PC-3 (cell line): ENCODE measurements around the gene TPM4. TPM values are rescaled to one million over a fixed set of nuclear protein-coding genes. Genes with fewer than 3 reads are reported as not detected.

ENCODE experiments used
- ATAC-seq: fragments of 200-7000 bp; cut with Tn5 transposase; 2 replicates; pipeline ENCODE4 v1.9.1; 2020; ENCODE audit warnings: mild to moderate bottlenecking, moderate library complexity
- BruUV-seq: library from RNA; stranded (reverse); fragments of 400-500 nt; replicated peaks from 2 replicates; lab custom pipeline; 2021; lab: Mats Ljungman, UMichigan
- CTCF ChIA-PET: fragments of 300-600 bp; sonication (Branson Sonifier 250); formaldehyde crosslinking; loops from one replicate; lab custom pipeline; 2022; ENCODE audit warnings: antibody characterized with exemption; lab: Charles Lee
- POLR2A ChIA-PET: fragments of 300-600 bp; sonication (Branson Sonifier 250); formaldehyde crosslinking; loops from one replicate; lab custom pipeline; 2022; ENCODE audit warnings: antibody characterized with exemption; ENCODE audit not compliant: unreplicated experiment; lab: Charles Lee
- DNase-seq: peaks from one replicate; pipeline ENCODE4 v3.0.0-alpha.2; 2015
- H2AFZ ChIP-seq: fragments of 300-600 bp; sonication (generic); 2 replicates; pipeline ENCODE4 v1.6.0; 2016; ENCODE audit warnings: antibody characterized with exemption, low read length
- H3F3A ChIP-seq: fragments of 300-600 bp; sonication (generic); one replicate; pipeline ENCODE4 v1.6.0; 2017; ENCODE audit warnings: antibody characterized with exemption, low read length, control low read depth, mild to moderate bottlenecking; ENCODE audit not compliant: unreplicated experiment
- H3K27ac ChIP-seq: fragments of 300-600 bp; sonication (generic); 2 replicates; pipeline ENCODE4 v1.5.1; 2016; ENCODE audit warnings: mild to moderate bottlenecking, low read length
- H3K27me3 ChIP-seq: fragments of 300-600 bp; sonication (generic); 2 replicates; pipeline ENCODE4 v1.6.1; 2016; ENCODE audit warnings: low read length, mixed read lengths
- H3K36me3 ChIP-seq: fragments of 300-600 bp; sonication (generic); 2 replicates; pipeline ENCODE4 v1.6.1; 2016; ENCODE audit warnings: low read depth, mixed run types, low read length, mixed read lengths
- H3K4me1 ChIP-seq: fragments of 300-600 bp; sonication (generic); 2 replicates; pipeline ENCODE4 v1.5.1; 2016; ENCODE audit warnings: low read length; ENCODE audit not compliant: insufficient read depth
- H3K4me2 ChIP-seq: fragments of 300-600 bp; sonication (generic); 2 replicates; pipeline ENCODE4 v1.6.0; 2016; ENCODE audit warnings: low read length
- H3K4me3 ChIP-seq: fragments of 300-600 bp; sonication (generic); 2 replicates; pipeline ENCODE4 v1.5.1; 2016; ENCODE audit warnings: mild to moderate bottlenecking, low read length, mixed read lengths
- H3K79me2 ChIP-seq: fragments of 300-600 bp; sonication (generic); 2 replicates; pipeline ENCODE4 v1.6.1; 2017; ENCODE audit warnings: low read length, mixed read lengths
- H3K9ac ChIP-seq: fragments of 300-600 bp; sonication (generic); 2 replicates; pipeline ENCODE4 v1.6.0; 2016; ENCODE audit warnings: mild to moderate bottlenecking, low read length
- H3K9me2 ChIP-seq: fragments of 300-600 bp; sonication (generic); replicated peaks from 2 replicates; pipeline ENCODE4 v1.6.1; 2016; ENCODE audit warnings: mixed run types, low read length, mixed read lengths
- H3K9me3 ChIP-seq: fragments of 300-600 bp; sonication (generic); 2 replicates; pipeline ENCODE4 v1.6.1; 2016; ENCODE audit warnings: low read length, mixed read lengths
- H4K20me1 ChIP-seq: fragments of 300-600 bp; sonication (generic); 2 replicates; pipeline ENCODE4 v1.6.1; 2016; ENCODE audit warnings: low read length, mixed read lengths
- EZH2 ChIP-seq: fragments of 300-600 bp; sonication (generic); IDR thresholded peaks from one replicate; pipeline ENCODE4 v1.6.1; 2017; ENCODE audit warnings: antibody characterized with exemption, mild to moderate bottlenecking, low read length; ENCODE audit not compliant: unreplicated experiment
- EZH2phosphoT487 ChIP-seq: fragments of 300-600 bp; sonication (generic); IDR thresholded peaks from 2 replicates; pipeline ENCODE4 v1.6.1; 2018; ENCODE audit warnings: mild to moderate bottlenecking, antibody characterized with exemption, low read length, borderline replicate concordance
- intact Hi-C: fragments of 100-400 bp; cut with micrococcal nuclease; formaldehyde crosslinking; loops from 2 replicates; pipeline ENCODE4 v1.9.0; 2023
- total RNA-seq: library from RNA; depleted of rRNA; stranded (reverse); fragments of >200 nt; gene quantifications from 2 replicates; pipeline ENCODE4 v1.2.3, GENCODE V29; 2014
- TF ChIP-seq, protein P1 (sequence below): fragments of 300-600 bp; sonication (generic); conservative IDR thresholded peaks from 2 replicates; pipeline ENCODE4 v1.5.1; 2017; ENCODE audit warnings: antibody characterized with exemption, low read depth, mild to moderate bottlenecking, low read length

The TPM4 gene
- total RNA-seq, 1 experiment from 2014 or later: 135 TPM

DNA sequence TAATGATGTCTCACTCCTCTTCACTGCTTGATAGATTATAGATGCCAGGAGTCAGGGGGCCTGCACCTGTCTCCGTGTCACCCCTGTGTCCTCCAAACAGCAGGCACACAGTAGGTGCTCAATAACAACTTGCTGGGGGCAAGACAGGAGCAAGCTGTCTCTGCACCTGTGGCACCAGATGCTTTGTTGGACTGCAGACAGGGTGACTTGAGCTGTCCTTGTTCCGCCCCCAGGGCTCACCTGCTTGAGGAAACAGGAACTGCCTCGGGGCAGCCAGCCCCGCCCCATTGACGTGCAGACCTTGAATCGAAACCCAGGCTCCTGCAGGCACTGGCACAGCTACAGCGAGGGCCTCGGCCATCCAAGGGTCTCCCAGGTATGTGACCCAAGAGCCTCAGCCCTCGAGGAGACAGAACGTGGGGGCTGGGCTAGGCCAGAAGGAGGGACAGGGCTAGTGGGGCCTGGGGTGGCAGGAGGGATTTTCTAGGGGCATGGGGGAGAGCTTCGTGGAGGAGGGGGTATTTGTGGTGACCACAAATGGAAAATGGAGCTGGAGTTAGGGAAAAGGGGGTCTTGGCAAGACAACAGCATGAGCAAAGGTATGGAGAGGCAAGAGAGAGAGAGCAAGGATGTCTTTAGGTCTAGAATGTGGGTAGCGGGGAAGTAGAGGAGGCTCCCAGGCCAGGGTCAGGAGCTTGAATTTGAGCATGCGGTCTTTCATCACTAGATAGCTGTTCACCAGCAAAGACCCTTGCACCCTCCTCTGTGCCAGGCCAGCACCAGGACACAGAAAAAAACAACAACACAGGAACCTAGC lies 67.3 kb downstream of the TPM4 start, which contains the start of gene HSH2D:
Gene HSH2D (plus strand): TSS at position 287 of the 817 bp plus-strand sequence. CDS start 5,066 bp downstream, outside the sequence.
- TF ChIP-seq, protein P1, sequence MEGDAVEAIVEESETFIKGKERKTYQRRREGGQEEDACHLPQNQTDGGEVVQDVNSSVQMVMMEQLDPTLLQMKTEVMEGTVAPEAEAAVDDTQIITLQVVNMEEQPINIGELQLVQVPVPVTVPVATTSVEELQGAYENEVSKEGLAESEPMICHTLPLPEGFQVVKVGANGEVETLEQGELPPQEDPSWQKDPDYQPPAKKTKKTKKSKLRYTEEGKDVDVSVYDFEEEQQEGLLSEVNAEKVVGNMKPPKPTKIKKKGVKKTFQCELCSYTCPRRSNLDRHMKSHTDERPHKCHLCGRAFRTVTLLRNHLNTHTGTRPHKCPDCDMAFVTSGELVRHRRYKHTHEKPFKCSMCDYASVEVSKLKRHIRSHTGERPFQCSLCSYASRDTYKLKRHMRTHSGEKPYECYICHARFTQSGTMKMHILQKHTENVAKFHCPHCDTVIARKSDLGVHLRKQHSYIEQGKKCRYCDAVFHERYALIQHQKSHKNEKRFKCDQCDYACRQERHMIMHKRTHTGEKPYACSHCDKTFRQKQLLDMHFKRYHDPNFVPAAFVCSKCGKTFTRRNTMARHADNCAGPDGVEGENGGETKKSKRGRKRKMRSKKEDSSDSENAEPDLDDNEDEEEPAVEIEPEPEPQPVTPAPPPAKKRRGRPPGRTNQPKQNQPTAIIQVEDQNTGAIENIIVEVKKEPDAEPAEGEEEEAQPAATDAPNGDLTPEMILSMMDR: no peak
- no peak for TF ChIP-seq EZH2
- TF ChIP-seq EZH2phosphoT487: no peak
- H3F3A ChIP-seq: no peaks in the 10 kb centered on the region
- peak; percentile 93 for DNase-seq
- H3K4me2 ChIP-seq: peak within 1 kb of the TSS; percentile 82
- peak within 1 kb of the TSS; percentile 89 for H3K9ac ChIP-seq
- BruUV-seq: TSS peak; percentile 78
- H4K20me1 ChIP-seq: no peaks in the 10 kb centered on the region
- ATAC-seq: peak; percentile 88
- no peaks in the 10 kb centered on the region for H3K9me3 ChIP-seq
- H3K36me3 ChIP-seq: no peaks in the 10 kb centered on the region
- no peaks in the 10 kb centered on the region for H3K27me3 ChIP-seq
- H3K79me2 ChIP-seq: peaks cover 7% of the 10 kb centered on the region
- peak within 1 kb of the TSS; percentile 60 for H3K4me3 ChIP-seq
- ChIA-PET POLR2A (interaction anchor here (0.5 to 1.0 kb wide), 3 partner anchors 38 to 306 kb away, joined by 3 to 4 read pairs (median 3); no protein-coding TSS in a partner anchor), CTCF (no interaction called here)
- no peaks in the 10 kb centered on the region for H3K9me2 ChIP-seq
- H3K27ac ChIP-seq: peak within 1 kb of the TSS; percentile 91
- H2AFZ ChIP-seq: 0 out of 2 replicates have a peak within 1 kb of the TSS, but pooled peaks have one; percentile 14
- H3K4me1 ChIP-seq: peaks cover 13% of the 10 kb centered on the region
- intact Hi-C loops: no loop called here

DNA sequence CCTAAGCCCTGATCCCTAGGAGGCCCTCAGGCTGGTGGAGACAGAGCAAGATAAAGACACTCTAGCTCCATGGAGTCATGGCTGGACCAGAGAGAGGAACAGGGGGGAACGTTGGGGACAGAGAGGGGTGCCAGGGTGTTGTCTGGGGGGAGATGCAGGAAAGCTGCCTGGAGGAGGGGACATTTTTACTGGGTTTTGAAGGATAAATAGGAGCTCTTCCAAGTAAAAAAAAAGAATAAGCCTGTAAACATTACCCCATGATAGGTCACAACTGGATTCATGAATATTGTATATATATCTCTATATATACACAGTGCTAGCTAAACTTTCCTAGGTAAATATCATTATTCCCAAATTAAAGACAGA lies 67.9 kb downstream of the TPM4 start:
- H3K9me2 ChIP-seq: no peaks in the 10 kb centered on the region
- no peaks in the 10 kb centered on the region for H3K9me3 ChIP-seq
- ChIA-PET CTCF (no interaction called here), POLR2A (interaction anchor here (0.5 kb wide), 1 partner anchor 38 kb away, joined by 3 read pairs; no protein-coding TSS in a partner anchor)
- no peak for DNase-seq
- intact Hi-C loops: no loop called here
- ATAC-seq: no peak
- peaks cover 7% of the 10 kb centered on the region for H3K79me2 ChIP-seq
- H3K4me3 ChIP-seq: peak overlapping the region; percentile 60
- no TSS peak for BruUV-seq
- TF ChIP-seq, protein P1: no peak
- TF ChIP-seq EZH2phosphoT487: no peak
- no peak for TF ChIP-seq EZH2
- H3K9ac ChIP-seq: peak overlapping the region; percentile 89
- H4K20me1 ChIP-seq: no peaks in the 10 kb centered on the region
- H3K27me3 ChIP-seq: no peaks in the 10 kb centered on the region
- peaks cover 13% of the 10 kb centered on the region for H3K4me1 ChIP-seq
- H2AFZ ChIP-seq: no peak overlapping the region
- no peaks in the 10 kb centered on the region for H3F3A ChIP-seq
- H3K36me3 ChIP-seq: no peaks in the 10 kb centered on the region
- H3K4me2 ChIP-seq: peak overlapping the region; percentile 82
- H3K27ac ChIP-seq: peak overlapping the region; percentile 91

DNA sequence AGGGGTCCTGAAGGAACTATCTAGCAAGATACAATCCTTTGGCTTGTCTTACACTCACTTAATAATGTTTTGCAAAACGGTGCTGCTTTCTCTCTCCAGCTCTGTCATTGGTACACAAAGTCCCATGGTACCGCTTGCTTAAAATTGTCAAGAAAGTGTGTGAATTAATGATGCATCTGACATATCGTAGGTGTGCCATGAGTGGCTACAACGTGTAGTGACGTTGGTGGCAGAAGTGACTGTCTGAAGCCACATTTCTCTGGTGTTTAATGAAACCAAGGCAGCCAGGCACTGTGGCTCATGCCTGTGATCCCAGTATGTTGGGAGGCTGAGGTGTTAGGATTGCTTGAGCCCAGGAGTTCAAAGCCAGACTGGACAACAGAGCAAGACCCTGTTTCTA lies 69.8 kb downstream of the TPM4 start:
- ChIA-PET POLR2A (no interaction called here), CTCF (no interaction called here)
- H3K9me3 ChIP-seq: no peaks in the 10 kb centered on the region
- no peaks in the 10 kb centered on the region for H3K36me3 ChIP-seq
- H3K4me1 ChIP-seq: peaks cover 13% of the 10 kb centered on the region
- no peaks in the 10 kb centered on the region for H3K9me2 ChIP-seq
- peaks cover 7% of the 10 kb centered on the region for H3K79me2 ChIP-seq
- TF ChIP-seq EZH2phosphoT487: no peak
- no peak for TF ChIP-seq EZH2
- TF ChIP-seq, protein P1: no peak
- H3F3A ChIP-seq: no peaks in the 10 kb centered on the region
- H3K27ac ChIP-seq: no peak overlapping the region
- no peak overlapping the region for H3K4me3 ChIP-seq
- H3K4me2 ChIP-seq: no peak overlapping the region
- BruUV-seq: no TSS peak
- DNase-seq (no peak), ATAC-seq (no peak)
- intact Hi-C loops: no loop called here
- no peak overlapping the region for H3K9ac ChIP-seq
- H2AFZ ChIP-seq: no peak overlapping the region
- no peaks in the 10 kb centered on the region for H4K20me1 ChIP-seq
- H3K27me3 ChIP-seq: no peaks in the 10 kb centered on the region
